ENCODE results near the gene HSF2BP. TPM values are rescaled to one million over a fixed set of nuclear protein-coding genes. Genes with fewer than 3 reads are reported as not detected.
"Not testable (repeated sequence)": the region's sequence is repeated elsewhere in the genome, so short reads cannot be mapped to it uniquely, and the experiment has no call there.

Gene HSF2BP
- total RNA-seq, 1 donor from 2014 or later = 1.0 TPM

DNA sequence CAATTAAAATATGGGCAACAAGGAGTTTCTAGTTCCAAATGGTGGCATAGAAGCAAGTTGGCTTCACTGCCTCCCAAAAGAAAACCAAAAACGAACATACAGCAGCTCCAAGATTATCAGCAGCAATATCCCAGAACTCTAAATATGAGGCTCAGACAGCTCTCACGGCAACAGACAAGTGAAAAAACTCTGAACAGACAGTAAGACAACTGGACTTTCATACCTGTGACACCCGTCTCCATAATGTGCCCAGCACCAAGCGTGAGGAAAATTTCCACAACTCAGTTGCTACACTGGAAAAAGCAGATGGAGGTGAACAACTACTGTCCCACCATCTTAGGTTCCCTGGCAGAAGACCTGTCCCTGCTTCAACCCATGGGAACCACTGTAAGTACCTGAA lies 39.9 kb downstream of the HSF2BP start:
- no peak for DNase-seq
- TF ChIP-seq, protein P1, sequence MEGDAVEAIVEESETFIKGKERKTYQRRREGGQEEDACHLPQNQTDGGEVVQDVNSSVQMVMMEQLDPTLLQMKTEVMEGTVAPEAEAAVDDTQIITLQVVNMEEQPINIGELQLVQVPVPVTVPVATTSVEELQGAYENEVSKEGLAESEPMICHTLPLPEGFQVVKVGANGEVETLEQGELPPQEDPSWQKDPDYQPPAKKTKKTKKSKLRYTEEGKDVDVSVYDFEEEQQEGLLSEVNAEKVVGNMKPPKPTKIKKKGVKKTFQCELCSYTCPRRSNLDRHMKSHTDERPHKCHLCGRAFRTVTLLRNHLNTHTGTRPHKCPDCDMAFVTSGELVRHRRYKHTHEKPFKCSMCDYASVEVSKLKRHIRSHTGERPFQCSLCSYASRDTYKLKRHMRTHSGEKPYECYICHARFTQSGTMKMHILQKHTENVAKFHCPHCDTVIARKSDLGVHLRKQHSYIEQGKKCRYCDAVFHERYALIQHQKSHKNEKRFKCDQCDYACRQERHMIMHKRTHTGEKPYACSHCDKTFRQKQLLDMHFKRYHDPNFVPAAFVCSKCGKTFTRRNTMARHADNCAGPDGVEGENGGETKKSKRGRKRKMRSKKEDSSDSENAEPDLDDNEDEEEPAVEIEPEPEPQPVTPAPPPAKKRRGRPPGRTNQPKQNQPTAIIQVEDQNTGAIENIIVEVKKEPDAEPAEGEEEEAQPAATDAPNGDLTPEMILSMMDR (IDR thresholded peaks at IDR 0.05; ENCODE audit: partially characterized antibody, unreplicated experiment) = no peak
- Mint-ChIP-seq H3K27ac (ENCODE audit: unreplicated experiment) (no peak overlapping the region), H3K4me3 (ENCODE audit: unreplicated experiment) (no peak overlapping the region), H3K9me3 (ENCODE audit: unreplicated experiment) (peaks cover 2% of the 10 kb centered on the region), H3K4me1 (ENCODE audit: low read depth, unreplicated experiment) (no peaks in the 10 kb centered on the region), H3K36me3 (ENCODE audit: unreplicated experiment) (peaks cover 10% of the 10 kb centered on the region), H3K27me3 (ENCODE audit: unreplicated experiment) (no peaks in the 10 kb centered on the region)

DNA sequence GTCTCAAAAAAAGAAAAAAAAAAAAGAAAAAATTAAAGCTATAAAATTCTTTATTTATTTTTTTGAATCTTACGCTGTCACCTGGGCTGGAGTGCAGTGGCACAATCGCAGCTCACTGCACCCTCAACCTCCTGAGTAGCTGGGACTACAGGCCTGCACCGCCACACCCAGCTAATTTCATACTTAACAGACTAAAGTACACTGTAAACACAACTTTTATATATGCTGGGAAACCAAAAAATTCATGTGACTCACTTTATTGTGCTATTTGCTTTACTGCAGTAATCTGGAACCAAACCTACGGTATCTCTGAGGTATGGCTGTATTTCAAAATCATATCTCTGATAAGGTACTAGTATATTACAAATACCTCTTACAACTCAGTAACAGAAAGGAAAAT lies 40.3 kb downstream of the HSF2BP start:
- no peak overlapping the region for H3K27ac Mint-ChIP-seq (ENCODE audit: unreplicated experiment)
- no peaks in the 10 kb centered on the region for H3K27me3 Mint-ChIP-seq (ENCODE audit: unreplicated experiment)
- H3K4me1 Mint-ChIP-seq (ENCODE audit: low read depth, unreplicated experiment) = no peaks in the 10 kb centered on the region
- TF ChIP-seq, protein P1 (IDR thresholded peaks at IDR 0.05; ENCODE audit: partially characterized antibody, unreplicated experiment) = no peak
- no peak for DNase-seq
- H3K4me3 Mint-ChIP-seq (ENCODE audit: unreplicated experiment) = no peak overlapping the region
- peaks cover 2% of the 10 kb centered on the region for H3K9me3 Mint-ChIP-seq (ENCODE audit: unreplicated experiment)
- H3K36me3 Mint-ChIP-seq (ENCODE audit: unreplicated experiment) = peaks cover 10% of the 10 kb centered on the region

DNA sequence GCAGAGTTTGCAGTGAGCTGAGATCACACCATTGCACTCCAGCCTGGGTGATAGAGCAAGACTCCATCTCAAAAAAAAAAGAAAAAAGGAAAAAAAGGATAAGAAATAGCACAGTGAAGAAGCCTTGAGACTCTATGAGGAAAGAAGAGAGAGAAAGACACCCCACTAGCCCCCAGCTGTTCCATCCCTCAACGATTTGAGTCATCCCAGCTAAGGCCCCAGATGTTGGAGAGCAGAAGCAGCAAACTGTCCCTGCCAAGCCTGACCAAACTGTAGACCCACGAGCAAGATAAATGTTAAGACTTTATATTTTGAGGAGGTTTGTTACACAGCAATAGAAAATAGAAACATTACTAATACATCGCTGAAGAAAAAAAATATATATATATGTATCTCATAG lies 42.4 kb downstream of the HSF2BP start:
- not testable (repeated sequence) for H3K4me1 Mint-ChIP-seq (ENCODE audit: low read depth, unreplicated experiment); DNase-seq; H3K27ac Mint-ChIP-seq (ENCODE audit: unreplicated experiment); H3K27me3 Mint-ChIP-seq (ENCODE audit: unreplicated experiment); H3K4me3 Mint-ChIP-seq (ENCODE audit: unreplicated experiment); H3K36me3 Mint-ChIP-seq (ENCODE audit: unreplicated experiment); H3K9me3 Mint-ChIP-seq (ENCODE audit: unreplicated experiment)

DNA sequence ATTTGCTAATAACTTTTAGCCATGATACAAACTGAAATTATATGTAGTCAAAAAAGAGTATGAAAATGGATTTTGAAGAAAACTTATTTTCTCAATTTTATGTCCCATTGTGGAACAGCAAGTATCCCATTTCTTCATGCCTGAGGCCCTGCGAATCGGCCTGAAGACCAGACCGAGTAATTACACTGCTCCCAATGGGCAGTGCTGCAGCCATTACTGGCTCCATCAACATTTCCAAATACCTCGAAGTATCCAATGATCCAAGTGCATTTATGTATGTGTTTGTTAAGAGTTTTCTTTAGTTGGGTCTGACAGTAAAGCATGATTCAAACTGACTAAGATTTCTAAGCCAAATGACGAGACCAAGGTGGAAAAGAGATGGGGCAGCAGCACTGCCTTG lies 44.4 kb downstream of the HSF2BP start:
- H3K36me3 Mint-ChIP-seq (ENCODE audit: unreplicated experiment) = peaks cover under 1% of the 10 kb centered on the region
- peaks cover 2% of the 10 kb centered on the region for H3K27me3 Mint-ChIP-seq (ENCODE audit: unreplicated experiment)
- H3K4me1 Mint-ChIP-seq (ENCODE audit: low read depth, unreplicated experiment) = peaks cover 1% of the 10 kb centered on the region
- DNase-seq = no peak
- H3K27ac Mint-ChIP-seq (ENCODE audit: unreplicated experiment) = no peak overlapping the region
- no peak overlapping the region for H3K4me3 Mint-ChIP-seq (ENCODE audit: unreplicated experiment)
- peaks cover 2% of the 10 kb centered on the region for H3K9me3 Mint-ChIP-seq (ENCODE audit: unreplicated experiment)
- TF ChIP-seq, protein P1 (IDR thresholded peaks at IDR 0.05; ENCODE audit: partially characterized antibody, unreplicated experiment) = no peak

DNA sequence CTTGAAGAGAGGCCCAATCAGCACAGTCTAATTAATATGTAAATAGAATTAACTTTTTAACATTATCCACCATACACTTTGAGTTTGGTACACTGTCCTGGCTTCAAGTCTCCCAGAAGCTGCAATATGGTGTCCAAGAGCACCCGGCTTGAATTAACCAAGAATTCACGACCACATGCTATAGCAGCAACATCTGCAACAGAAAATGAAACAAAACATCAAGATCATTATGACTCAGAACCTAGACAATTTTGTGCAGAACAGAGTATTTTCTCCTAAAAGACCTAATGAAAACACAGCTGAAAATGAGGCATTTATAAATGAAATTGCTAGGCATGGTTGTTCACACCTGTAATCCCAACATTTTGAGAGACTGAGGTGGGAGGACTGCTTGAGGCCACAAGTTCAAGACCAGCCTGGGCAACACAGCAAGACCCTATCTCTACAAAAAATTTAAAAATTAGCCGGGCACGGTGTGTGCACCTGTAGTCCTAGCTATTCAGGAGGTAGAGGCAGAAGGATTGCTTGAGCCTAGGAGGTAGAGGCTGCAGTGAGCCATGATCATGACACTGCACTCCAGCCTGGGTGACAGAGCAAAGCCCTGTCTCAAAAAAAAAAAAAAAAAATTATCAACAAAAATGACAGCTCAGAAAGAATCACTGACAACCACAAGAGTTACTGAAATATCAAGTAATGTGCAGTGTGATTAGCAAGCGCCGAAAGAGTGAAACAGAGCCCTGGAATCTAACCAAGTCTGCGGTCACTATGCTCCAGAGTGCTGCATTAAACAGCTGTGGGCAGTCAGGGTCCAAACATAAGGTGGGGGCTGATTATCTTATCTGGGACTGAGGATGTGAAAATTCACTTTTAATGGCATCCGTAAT lies 45.3 kb downstream of the HSF2BP start:
- no peak for DNase-seq
- Mint-ChIP-seq H3K4me1 (ENCODE audit: low read depth, unreplicated experiment) (peaks cover 3% of the 10 kb centered on the region), H3K4me3 (ENCODE audit: unreplicated experiment) (no peak overlapping the region), H3K36me3 (ENCODE audit: unreplicated experiment) (no peaks in the 10 kb centered on the region), H3K9me3 (ENCODE audit: unreplicated experiment) (peaks cover 2% of the 10 kb centered on the region), H3K27me3 (ENCODE audit: unreplicated experiment) (peaks cover 2% of the 10 kb centered on the region), H3K27ac (ENCODE audit: unreplicated experiment) (no peak overlapping the region)
- TF ChIP-seq, protein P1 (IDR thresholded peaks at IDR 0.05; ENCODE audit: partially characterized antibody, unreplicated experiment) = no peak
